GM23338 (cell line): ENCODE data around the gene CSPG5. TPM values are rescaled to one million over a fixed set of nuclear protein-coding genes. Genes with fewer than 3 reads are reported as not detected.

Source experiments
- ATAC-seq: fragments of 200-7000 bp; cut with Tn5 transposase; 3 replicates; pipeline ENCODE4 v1.9.1; 2020
- DNase-seq: peaks from one replicate; pipeline ENCODE4 v3.0.0-alpha.2; 2015; ENCODE audit warnings: low spot score
- H2AFZ ChIP-seq: fragments of 200-600 bp; sonication (generic); 2 replicates; pipeline ENCODE4 v1.8.0; 2016; ENCODE audit warnings: antibody characterized with exemption, mild to moderate bottlenecking, moderate library complexity
- H3F3A ChIP-seq: fragments of 200-600 bp; sonication (generic); replicated peaks from 2 replicates; pipeline ENCODE4 v1.8.0; 2017; ENCODE audit warnings: antibody characterized with exemption, mixed run types, low read depth
- H3K27ac ChIP-seq: fragments of 200-600 bp; sonication (generic); 2 replicates; pipeline ENCODE4 v1.6.1; 2016; ENCODE audit warnings: low read depth
- H3K27me3 ChIP-seq: fragments of 200-600 bp; sonication (generic); 2 replicates; pipeline ENCODE4 v1.8.0; 2016; ENCODE audit warnings: mild to moderate bottlenecking, mixed run types, moderate library complexity; ENCODE audit not compliant: insufficient read depth
- H3K36me3 ChIP-seq: fragments of 200-600 bp; sonication (generic); 2 replicates; pipeline ENCODE4 v1.8.0; 2016; ENCODE audit warnings: mild to moderate bottlenecking; ENCODE audit not compliant: insufficient read depth
- H3K4me1 ChIP-seq: fragments of 200-600 bp; sonication (generic); 2 replicates; pipeline ENCODE4 v1.8.0; 2016; ENCODE audit warnings: mild to moderate bottlenecking, moderate library complexity; ENCODE audit not compliant: insufficient read depth
- H3K4me2 ChIP-seq: fragments of 200-600 bp; sonication (generic); 2 replicates; pipeline ENCODE4 v1.7.1; 2017; ENCODE audit warnings: mixed run types
- H3K4me3 ChIP-seq: fragments of 200-600 bp; sonication (generic); 2 replicates; pipeline ENCODE4 v1.6.1; 2016; ENCODE audit warnings: mixed run types
- H3K79me2 ChIP-seq: fragments of 200-600 bp; sonication (generic); replicated peaks from 2 replicates; pipeline ENCODE4 v1.8.0; 2017; ENCODE audit warnings: mild to moderate bottlenecking; ENCODE audit not compliant: insufficient read depth
- H3K9me2 ChIP-seq: fragments of 200-600 bp; sonication (generic); 2 replicates; pipeline ENCODE4 v1.8.0; 2017; ENCODE audit not compliant: insufficient read depth
- H4K20me1 ChIP-seq: fragments of 200-600 bp; sonication (generic); replicated peaks from 2 replicates; pipeline ENCODE4 v1.8.0; 2017; ENCODE audit warnings: mild to moderate bottlenecking; ENCODE audit not compliant: insufficient read depth
- H3K27ac Mint-ChIP-seq: 2 replicates; pipeline ENCODE4 v1.8.0; 2020; ENCODE audit warnings: inconsistent platforms, mild to moderate bottlenecking, moderate library complexity, mixed read lengths
- H3K27me3 Mint-ChIP-seq: 3 replicates; pipeline ENCODE4 v1.8.0; 2022; ENCODE audit warnings: low read depth, mild to moderate bottlenecking, moderate library complexity, mixed read lengths, inconsistent platforms; ENCODE audit not compliant: insufficient read depth, poor library complexity
- H3K36me3 Mint-ChIP-seq: 3 replicates; pipeline ENCODE4 v1.8.0; 2021; ENCODE audit warnings: low read depth, mild to moderate bottlenecking, inconsistent platforms, moderate library complexity, mixed read lengths
- H3K4me1 Mint-ChIP-seq: 3 replicates; pipeline ENCODE4 v1.8.0; 2020; ENCODE audit warnings: mild to moderate bottlenecking, inconsistent platforms, mixed read lengths
- H3K4me3 Mint-ChIP-seq: 3 replicates; pipeline ENCODE4 v1.8.0; 2021; ENCODE audit warnings: moderate library complexity, mild to moderate bottlenecking, inconsistent platforms, mixed read lengths
- H3K9me3 Mint-ChIP-seq: 3 replicates; pipeline ENCODE4 v1.8.0; 2020; ENCODE audit warnings: moderate library complexity, mild to moderate bottlenecking, inconsistent platforms, mixed read lengths
- ETS1 ChIP-seq: IDR thresholded peaks from 2 replicates; pipeline ENCODE4 v1.6.1; 2016; ENCODE audit warnings: antibody characterized with exemption
- EZH2 ChIP-seq: fragments of 200-600 bp; sonication (generic); IDR thresholded peaks from one replicate; pipeline ENCODE4 v1.8.0; 2017; ENCODE audit warnings: antibody characterized with exemption, mild to moderate bottlenecking, low read depth; ENCODE audit not compliant: unreplicated experiment
- JUNB ChIP-seq: IDR thresholded peaks from one replicate; pipeline ENCODE4 v1.6.1; 2016; ENCODE audit warnings: antibody characterized with exemption; ENCODE audit not compliant: unreplicated experiment
- POLR2AphosphoS5 ChIP-seq: IDR thresholded peaks from 2 replicates; pipeline ENCODE4 v1.6.1; 2016; ENCODE audit warnings: antibody characterized with exemption, low read depth
- REST ChIP-seq: IDR thresholded peaks from one replicate; pipeline ENCODE4 v1.6.1; 2018; ENCODE audit warnings: antibody characterized with exemption; ENCODE audit not compliant: unreplicated experiment
- STAT1 ChIP-seq: IDR thresholded peaks from one replicate; pipeline ENCODE4 v1.6.1; 2016; ENCODE audit warnings: antibody characterized with exemption; ENCODE audit not compliant: unreplicated experiment
- ZNF331 ChIP-seq: fragments of 250-450 bp; sonication (Bioruptor Pico); IDR thresholded peaks from 2 replicates; pipeline ENCODE4 v1.5.0; 2020; ENCODE audit warnings: low read depth, mild to moderate bottlenecking, moderate library complexity
- polyA plus RNA-seq: library from polyadenylated mRNA; unstranded; fragments of >200 nt; fragmentation: Nextera tagmentation; extraction: Ambion mirVana; gene quantifications from 2 replicates; pipeline ENCODE4 v1.2.1, GENCODE V29; 2016
- total RNA-seq: library from RNA; depleted of rRNA; stranded (reverse); fragments of >200 nt; shearing (Covaris generic); gene quantifications from 2 replicates; pipeline ENCODE4 v1.2.3, GENCODE V29; 2014
- TF ChIP-seq, protein P1 (sequence below): fragments of 250-450 bp; sonication (Bioruptor Pico); IDR thresholded peaks from 2 replicates; pipeline ENCODE4 v1.5.0; 2020; ENCODE audit warnings: mild to moderate bottlenecking, moderate library complexity

The CSPG5 gene
- total and polyA plus RNA-seq, 2 experiments from 2014 or later = 0.86 to 4.3 TPM

DNA sequence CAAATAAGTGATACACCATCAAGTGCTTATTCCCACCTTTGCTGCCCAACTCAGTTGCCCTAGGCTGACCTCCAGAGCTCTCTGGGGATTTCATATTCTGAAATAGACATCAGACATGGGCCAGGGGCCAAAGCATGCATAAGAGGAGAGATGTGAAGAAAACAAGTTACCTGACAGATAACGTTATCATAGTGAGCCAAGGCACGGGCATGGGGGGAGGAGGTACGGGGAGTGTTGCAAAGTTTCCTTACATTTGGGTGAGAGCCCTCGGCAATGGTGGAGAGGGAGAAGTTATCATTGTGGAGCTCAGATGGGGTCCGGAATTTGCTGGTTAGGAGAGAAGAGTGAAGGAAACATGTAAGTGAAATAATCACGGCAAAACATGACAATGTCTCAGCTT lies 9.8 kb downstream of the CSPG5 start:
- H3K27me3 ChIP-seq = no peaks in the 10 kb centered on the region
- no peak overlapping the region for H2AFZ ChIP-seq
- H3K27ac ChIP-seq = no peak overlapping the region
- H3K27me3 Mint-ChIP-seq = peaks cover 4% of the 10 kb centered on the region
- H3K79me2 ChIP-seq = no peaks in the 10 kb centered on the region
- no peak for DNase-seq
- H3K4me2 ChIP-seq = no peak overlapping the region
- no peaks in the 10 kb centered on the region for H4K20me1 ChIP-seq
- TF ChIP-seq POLR2AphosphoS5 (no peak), REST (no peak), ETS1 (no peak), STAT1 (no peak), ZNF331 (CRISPR knock-in tag) (no peak), EZH2 (no peak), JUNB (no peak)
- TF ChIP-seq, protein P1, sequence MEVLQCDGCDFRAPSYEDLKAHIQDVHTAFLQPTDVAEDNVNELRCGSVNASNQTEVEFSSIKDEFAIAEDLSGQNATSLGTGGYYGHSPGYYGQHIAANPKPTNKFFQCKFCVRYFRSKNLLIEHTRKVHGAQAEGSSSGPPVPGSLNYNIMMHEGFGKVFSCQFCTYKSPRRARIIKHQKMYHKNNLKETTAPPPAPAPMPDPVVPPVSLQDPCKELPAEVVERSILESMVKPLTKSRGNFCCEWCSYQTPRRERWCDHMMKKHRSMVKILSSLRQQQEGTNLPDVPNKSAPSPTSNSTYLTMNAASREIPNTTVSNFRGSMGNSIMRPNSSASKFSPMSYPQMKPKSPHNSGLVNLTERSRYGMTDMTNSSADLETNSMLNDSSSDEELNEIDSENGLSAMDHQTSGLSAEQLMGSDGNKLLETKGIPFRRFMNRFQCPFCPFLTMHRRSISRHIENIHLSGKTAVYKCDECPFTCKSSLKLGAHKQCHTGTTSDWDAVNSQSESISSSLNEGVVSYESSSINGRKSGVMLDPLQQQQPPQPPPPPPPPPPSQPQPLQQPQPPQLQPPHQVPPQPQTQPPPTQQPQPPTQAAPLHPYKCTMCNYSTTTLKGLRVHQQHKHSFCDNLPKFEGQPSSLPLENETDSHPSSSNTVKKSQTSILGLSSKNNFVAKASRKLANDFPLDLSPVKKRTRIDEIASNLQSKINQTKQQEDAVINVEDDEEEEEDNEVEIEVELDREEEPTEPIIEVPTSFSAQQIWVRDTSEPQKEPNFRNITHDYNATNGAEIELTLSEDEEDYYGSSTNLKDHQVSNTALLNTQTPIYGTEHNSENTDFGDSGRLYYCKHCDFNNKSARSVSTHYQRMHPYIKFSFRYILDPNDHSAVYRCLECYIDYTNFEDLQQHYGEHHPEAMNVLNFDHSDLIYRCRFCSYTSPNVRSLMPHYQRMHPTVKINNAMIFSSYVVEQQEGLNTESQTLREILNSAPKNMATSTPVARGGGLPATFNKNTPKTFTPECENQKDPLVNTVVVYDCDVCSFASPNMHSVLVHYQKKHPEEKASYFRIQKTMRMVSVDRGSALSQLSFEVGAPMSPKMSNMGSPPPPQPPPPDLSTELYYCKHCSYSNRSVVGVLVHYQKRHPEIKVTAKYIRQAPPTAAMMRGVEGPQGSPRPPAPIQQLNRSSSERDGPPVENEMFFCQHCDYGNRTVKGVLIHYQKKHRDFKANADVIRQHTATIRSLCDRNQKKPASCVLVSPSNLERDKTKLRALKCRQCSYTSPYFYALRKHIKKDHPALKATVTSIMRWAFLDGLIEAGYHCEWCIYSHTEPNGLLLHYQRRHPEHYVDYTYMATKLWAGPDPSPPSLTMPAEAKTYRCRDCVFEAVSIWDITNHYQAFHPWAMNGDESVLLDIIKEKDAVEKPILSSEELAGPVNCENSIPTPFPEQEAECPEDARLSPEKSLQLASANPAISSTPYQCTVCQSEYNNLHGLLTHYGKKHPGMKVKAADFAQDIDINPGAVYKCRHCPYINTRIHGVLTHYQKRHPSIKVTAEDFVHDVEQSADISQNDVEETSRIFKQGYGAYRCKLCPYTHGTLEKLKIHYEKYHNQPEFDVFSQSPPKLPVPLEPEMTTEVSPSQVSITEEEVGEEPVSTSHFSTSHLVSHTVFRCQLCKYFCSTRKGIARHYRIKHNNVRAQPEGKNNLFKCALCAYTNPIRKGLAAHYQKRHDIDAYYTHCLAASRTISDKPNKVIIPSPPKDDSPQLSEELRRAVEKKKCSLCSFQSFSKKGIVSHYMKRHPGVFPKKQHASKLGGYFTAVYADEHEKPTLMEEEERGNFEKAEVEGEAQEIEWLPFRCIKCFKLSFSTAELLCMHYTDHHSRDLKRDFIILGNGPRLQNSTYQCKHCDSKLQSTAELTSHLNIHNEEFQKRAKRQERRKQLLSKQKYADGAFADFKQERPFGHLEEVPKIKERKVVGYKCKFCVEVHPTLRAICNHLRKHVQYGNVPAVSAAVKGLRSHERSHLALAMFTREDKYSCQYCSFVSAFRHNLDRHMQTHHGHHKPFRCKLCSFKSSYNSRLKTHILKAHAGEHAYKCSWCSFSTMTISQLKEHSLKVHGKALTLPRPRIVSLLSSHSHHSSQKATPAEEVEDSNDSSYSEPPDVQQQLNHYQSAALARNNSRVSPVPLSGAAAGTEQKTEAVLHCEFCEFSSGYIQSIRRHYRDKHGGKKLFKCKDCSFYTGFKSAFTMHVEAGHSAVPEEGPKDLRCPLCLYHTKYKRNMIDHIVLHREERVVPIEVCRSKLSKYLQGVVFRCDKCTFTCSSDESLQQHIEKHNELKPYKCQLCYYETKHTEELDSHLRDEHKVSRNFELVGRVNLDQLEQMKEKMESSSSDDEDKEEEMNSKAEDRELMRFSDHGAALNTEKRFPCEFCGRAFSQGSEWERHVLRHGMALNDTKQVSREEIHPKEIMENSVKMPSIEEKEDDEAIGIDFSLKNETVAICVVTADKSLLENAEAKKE (CRISPR knock-in tag) = no peak
- peaks cover 3% of the 10 kb centered on the region; the same call in 2 of the 3 replicates for H3K4me1 Mint-ChIP-seq
- no peaks in the 10 kb centered on the region; the same call in 2 of the 3 replicates for H3K36me3 Mint-ChIP-seq
- no peak overlapping the region for H3K4me3 ChIP-seq
- no peak overlapping the region for H3K4me3 Mint-ChIP-seq
- 0 out of 2 replicates have a peak, but pooled peaks cover 2% of the 10 kb centered on the region for H3F3A ChIP-seq
- H3K9me2 ChIP-seq = no peaks in the 10 kb centered on the region
- no peak overlapping the region for H3K27ac Mint-ChIP-seq
- no peaks in the 10 kb centered on the region for H3K9me3 Mint-ChIP-seq
- no peak for ATAC-seq
- no peaks in the 10 kb centered on the region for H3K4me1 ChIP-seq
- no peaks in the 10 kb centered on the region for H3K36me3 ChIP-seq
